K562 (cell line): ENCODE results near the gene UBE2E3. TPM values are rescaled to one million over a fixed set of nuclear protein-coding genes. Genes with fewer than 3 reads are reported as not detected.

Experiments used
- ATAC-seq: fragments of 200-7000 bp; cut with Tn5 transposase; 3 replicates; pipeline ENCODE4 v1.9.1; 2020; ENCODE audit warnings: moderate library complexity
- BruUV-seq: library from RNA; stranded (reverse); fragments of 400-500 nt; replicated peaks from 2 replicates; lab custom pipeline; 2021; lab: Mats Ljungman, UMichigan
- CTCF ChIA-PET: fragments of 300-600 bp; formaldehyde crosslinking; extraction: SDS; loops from one replicate; lab custom pipeline; 2021; ENCODE audit warnings: low intra/inter-chr PET ratio; lab: Yijun Ruan, JAX
- POLR2A ChIA-PET: fragments of 300-600, 350-650 bp; sonication (Branson Sonifier 250); formaldehyde crosslinking; extraction: SDS; loops from one replicate; lab custom pipeline; 2021; ENCODE audit warnings: antibody characterized with exemption, inconsistent platforms; lab: Yijun Ruan, JAX
- DNase-seq, 4 experiments: peaks; one replicate each; pipeline versions ENCODE4 v3.0.0 to v3.0.0-alpha.2; 2011 to 2018; ENCODE audit warnings: low spot score in 3 of 4, mixed read lengths in 3 of 4; ENCODE audit errors: extremely low read depth in 1 of 4
- FAIRE-seq: peaks from 2 replicates; lab custom pipeline; 2011; peaks lifted over from hg19 to GRCh38; lab: Jason Lieb, UNC
- H2AFZ ChIP-seq: 2 replicates; pipeline ENCODE4 v1.6.0; 2011; ENCODE audit warnings: low read depth, low read length, control low read depth, inconsistent platforms
- H3K27ac ChIP-seq: fragments of 200-600 bp; 3 replicates; pipeline ENCODE4 v1.8.0; 2011; ENCODE audit warnings: low read depth, mild to moderate bottlenecking, control low read depth, inconsistent platforms, low read length, moderate library complexity, mixed read lengths; ENCODE audit errors: extremely low read depth
- H3K27me3 ChIP-seq, 2 experiments: fragments of 300-600 bp in 1 of 2; 2 replicates in 1 of 2; 3 replicates in 1 of 2; pipeline versions ENCODE4 v1.6.0 to v1.8.0; 2011; ENCODE audit warnings: inconsistent platforms in 2 of 2, low read length in 2 of 2, mild to moderate bottlenecking in 1 of 2, mixed read lengths in 1 of 2, moderate library complexity in 1 of 2; ENCODE audit not compliant: control insufficient read depth in 2 of 2, insufficient read depth in 2 of 2
- H3K36me3 ChIP-seq: fragments of 300-600 bp; 3 replicates; pipeline ENCODE4 v1.8.0; 2011; ENCODE audit warnings: mild to moderate bottlenecking, low read length, inconsistent platforms; ENCODE audit not compliant: control insufficient read depth, insufficient read depth
- H3K4me1 ChIP-seq, 2 experiments: fragments of 200-600 bp in 1 of 2; replicated peaks in 1 of 2; 2 replicates in 1 of 2; 3 replicates in 1 of 2; pipeline versions ENCODE4 v1.5.1 to v1.8.0; 2011; ENCODE audit warnings: inconsistent platforms in 2 of 2, low read length in 2 of 2, mild to moderate bottlenecking in 1 of 2, mixed read lengths in 1 of 2, moderate library complexity in 1 of 2; ENCODE audit not compliant: control insufficient read depth in 2 of 2, insufficient read depth in 2 of 2
- H3K4me2 ChIP-seq: 2 replicates; pipeline ENCODE4 v1.6.1; 2011; ENCODE audit warnings: low read length, control low read depth, inconsistent platforms, mixed read lengths; ENCODE audit not compliant: insufficient read depth
- H3K4me3 ChIP-seq: fragments of 200-600 bp; sonication (generic), shearing (Covaris generic); 2 replicates; pipeline ENCODE4 v1.5.1; 2016; ENCODE audit warnings: control low read depth, inconsistent platforms
- H3K79me2 ChIP-seq: fragments of 200-600 bp; 3 replicates; pipeline ENCODE4 v1.8.0; 2011; ENCODE audit warnings: low read length, inconsistent platforms; ENCODE audit not compliant: control insufficient read depth, insufficient read depth
- H3K9ac ChIP-seq, 2 experiments: 2 replicates each; pipeline versions ENCODE4 v1.6.0 to v1.6.1; 2011; ENCODE audit warnings: low read depth in 2 of 2, low read length in 2 of 2, control low read depth in 1 of 2, inconsistent platforms in 1 of 2, mild to moderate bottlenecking in 1 of 2, mixed read lengths in 1 of 2; ENCODE audit not compliant: insufficient read depth in 1 of 2
- H3K9me1 ChIP-seq: one replicate; pipeline ENCODE4 v1.6.0; 2011; ENCODE audit warnings: inconsistent platforms, mild to moderate bottlenecking, low read length, moderate library complexity; ENCODE audit not compliant: control insufficient read depth, insufficient read depth
- H3K9me3 ChIP-seq: replicated peaks from 2 replicates; pipeline ENCODE4 v1.5.1; 2011; ENCODE audit warnings: low read depth, low read length, inconsistent platforms; ENCODE audit not compliant: control insufficient read depth, insufficient read depth
- H4K20me1 ChIP-seq: replicated peaks from 2 replicates; pipeline ENCODE4 v1.6.1; 2011; ENCODE audit warnings: low read length, inconsistent platforms, mixed read lengths; ENCODE audit not compliant: control insufficient read depth, insufficient read depth
- ARID2 ChIP-seq: fragments of 450-650 bp; IDR thresholded peaks from 2 replicates; pipeline ENCODE4 v1.6.1; 2017; ENCODE audit warnings: antibody characterized with exemption, mild to moderate bottlenecking
- BRCA1 ChIP-seq, 2 experiments: fragments of 450-650 bp in 1 of 2; sonication (generic) in 1 of 2; formaldehyde crosslinking in 1 of 2; IDR thresholded peaks; 2 replicates each; pipeline versions ENCODE4 v1.5.0 to v1.6.1; 2017 to 2020; ENCODE audit warnings: mild to moderate bottlenecking in 1 of 2, missing genetic modification reagents in 1 of 2
- EWSR1 ChIP-seq: fragments of 450-650 bp; IDR thresholded peaks from 2 replicates; pipeline ENCODE4 v1.6.1; 2018; ENCODE audit warnings: borderline replicate concordance, mild to moderate bottlenecking, low read depth, moderate library complexity; ENCODE audit not compliant: partially characterized antibody
- ZKSCAN8 ChIP-seq: fragments of 200-800 bp; sonication (Bioruptor generic); IDR thresholded peaks from 2 replicates; pipeline ENCODE4 v1.6.1; 2016; ENCODE audit warnings: missing genetic modification characterization, missing compliant biosample characterization
- ZNF121 ChIP-seq: sonication (generic); formaldehyde crosslinking; conservative IDR thresholded peaks from 2 replicates; pipeline ENCODE4 v1.8.0; 2022; ENCODE audit warnings: missing genetic modification reagents
- ZNF239 ChIP-seq: fragments of 250-450 bp; sonication (Bioruptor Pico); IDR thresholded peaks from 2 replicates; pipeline ENCODE4 v1.4.0; 2020; ENCODE audit warnings: mild to moderate bottlenecking
- ZNF696 ChIP-seq: fragments of 250-450 bp; sonication (Bioruptor Pico); conservative IDR thresholded peaks from 2 replicates; pipeline ENCODE4 v1.4.0; 2020; ENCODE audit warnings: mild to moderate bottlenecking, moderate library complexity
- WGBS: fragments of 100-300 bp; shearing (Covaris generic); methylation state at CpG from one replicate; pipeline ENCODE4 v1.1.6; 2016; ENCODE audit warnings: low coverage, mixed read lengths; ENCODE audit not compliant: insufficient coverage; ENCODE audit errors: missing lambda C conversion rate; 5-methylcytosine and 5-hydroxymethylcytosine counted together
- in situ Hi-C: fragments of 300-500 bp; cut with MboI; formaldehyde crosslinking; loops from 4 replicates; pipeline ENCODE4 v1.15.0; 2018; ENCODE audit warnings: inconsistent platforms, mixed read lengths
- intact Hi-C: fragments of 100-400 bp; cut with micrococcal nuclease; formaldehyde crosslinking; loops from 2 replicates; pipeline ENCODE4 v1.14.2; 2022
- polyA plus RNA-seq, 8 experiments: library from polyadenylated mRNA; depleted of rRNA in 4 of 8; stranded (reverse) in 5 of 8; unstranded in 3 of 8; fragments of >200 nt; fragmentation: Nextera tagmentation in 2 of 8; fragmentation: Illumina TruSeq in 1 of 8; extraction: Ambion mirVana in 2 of 8; extraction: Trizol in 1 of 8; gene quantifications; 2 replicates each; pipeline versions ENCODE4 v1.2.1 to v1.2.3, GENCODE V29; 2011 to 2014; ENCODE audit warnings: inconsistent platforms in 1 of 8, missing spikeins in 1 of 8
- total RNA-seq, 7 experiments: library from RNA; depleted of rRNA in 6 of 7; stranded (reverse); fragments of >200 nt in 6 of 7; fragmentation: Illumina TruSeq in 2 of 7; extraction: Trizol in 2 of 7; gene quantifications; 2 replicates each; pipeline versions ENCODE4 v1.2.1 to v1.2.3, GENCODE V29; 2011 to 2021; ENCODE audit warnings: low replicate concordance in 1 of 7
- TF ChIP-seq, protein P1 (sequence below): conservative IDR thresholded peaks from 2 replicates; pipeline ENCODE4 v1.6.1; 2011; ENCODE audit warnings: low read depth, mild to moderate bottlenecking, low read length; ENCODE audit not compliant: control insufficient read depth
- TF ChIP-seq, protein P2 (sequence below), 2 experiments: fragments of 450-650 bp in 1 of 2; sonication (generic) in 1 of 2; formaldehyde crosslinking in 1 of 2; IDR thresholded peaks; 2 replicates each; pipeline versions ENCODE4 v1.7.1 to v1.9.0; 2016 to 2022; ENCODE audit warnings: inconsistent platforms in 1 of 2, mild to moderate bottlenecking in 1 of 2, missing genetic modification reagents in 1 of 2
- TF ChIP-seq, protein P3 (sequence below): fragments of 450-650 bp; conservative IDR thresholded peaks from 2 replicates; pipeline ENCODE4 v1.6.1; 2016; ENCODE audit warnings: missing genetic modification characterization, low read depth, mild to moderate bottlenecking, missing compliant biosample characterization, moderate library complexity

UBE2E3 gene
- total and polyA plus RNA-seq, 9 of the 15 experiments (the other 6 are each of a cell fraction or from before 2014, with no cell fraction given): 58.2 to 173 (median 78.0) TPM

DNA sequence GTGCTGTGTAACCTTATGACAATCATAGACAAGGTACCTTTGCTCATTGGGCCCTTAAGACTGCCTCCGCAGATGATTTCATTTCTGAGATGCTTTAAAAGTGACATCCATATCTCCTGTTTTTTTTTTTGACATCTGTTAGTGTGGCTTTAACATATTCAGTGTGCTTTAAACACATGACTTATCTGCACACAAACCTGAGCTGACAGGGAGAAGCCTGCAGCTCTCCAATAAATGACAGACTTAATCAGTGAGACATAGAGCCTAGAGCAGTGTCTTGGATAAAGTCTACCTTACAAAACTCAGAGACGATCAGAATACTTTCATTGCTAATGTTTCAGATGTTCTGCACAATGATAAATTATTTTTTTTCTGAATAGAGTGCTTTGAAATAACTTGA lies 130.7 kb downstream of the UBE2E3 start:
- in situ Hi-C loops (no loop called here), intact Hi-C loops (no loop called here)
- Histone ChIP-seq H4K20me1 (no peaks in the 10 kb centered on the region), H3K4me3 (no peak overlapping the region), H3K4me2 (no peak overlapping the region), H3K27me3 (no peaks in the 10 kb centered on the region), H3K9ac (no peak overlapping the region), H3K36me3 (no peaks in the 10 kb centered on the region), H2AFZ (no peak overlapping the region), H3K79me2 (no peaks in the 10 kb centered on the region), H3K9me1 (no peaks in the 10 kb centered on the region), H3K27ac (no peak overlapping the region), H3K9me3 (no peaks in the 10 kb centered on the region), H3K4me1 (no peaks in the 10 kb centered on the region)
- no peak for FAIRE-seq
- 3% methylated on average over 2 of the region's 2 CpGs for WGBS
- no peak for TF ChIP-seq EWSR1
- no peak for TF ChIP-seq ZNF696
- no peak for TF ChIP-seq ARID2
- TF ChIP-seq, protein P1, sequence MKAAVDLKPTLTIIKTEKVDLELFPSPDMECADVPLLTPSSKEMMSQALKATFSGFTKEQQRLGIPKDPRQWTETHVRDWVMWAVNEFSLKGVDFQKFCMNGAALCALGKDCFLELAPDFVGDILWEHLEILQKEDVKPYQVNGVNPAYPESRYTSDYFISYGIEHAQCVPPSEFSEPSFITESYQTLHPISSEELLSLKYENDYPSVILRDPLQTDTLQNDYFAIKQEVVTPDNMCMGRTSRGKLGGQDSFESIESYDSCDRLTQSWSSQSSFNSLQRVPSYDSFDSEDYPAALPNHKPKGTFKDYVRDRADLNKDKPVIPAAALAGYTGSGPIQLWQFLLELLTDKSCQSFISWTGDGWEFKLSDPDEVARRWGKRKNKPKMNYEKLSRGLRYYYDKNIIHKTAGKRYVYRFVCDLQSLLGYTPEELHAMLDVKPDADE: no peak
- TF ChIP-seq, protein P2, sequence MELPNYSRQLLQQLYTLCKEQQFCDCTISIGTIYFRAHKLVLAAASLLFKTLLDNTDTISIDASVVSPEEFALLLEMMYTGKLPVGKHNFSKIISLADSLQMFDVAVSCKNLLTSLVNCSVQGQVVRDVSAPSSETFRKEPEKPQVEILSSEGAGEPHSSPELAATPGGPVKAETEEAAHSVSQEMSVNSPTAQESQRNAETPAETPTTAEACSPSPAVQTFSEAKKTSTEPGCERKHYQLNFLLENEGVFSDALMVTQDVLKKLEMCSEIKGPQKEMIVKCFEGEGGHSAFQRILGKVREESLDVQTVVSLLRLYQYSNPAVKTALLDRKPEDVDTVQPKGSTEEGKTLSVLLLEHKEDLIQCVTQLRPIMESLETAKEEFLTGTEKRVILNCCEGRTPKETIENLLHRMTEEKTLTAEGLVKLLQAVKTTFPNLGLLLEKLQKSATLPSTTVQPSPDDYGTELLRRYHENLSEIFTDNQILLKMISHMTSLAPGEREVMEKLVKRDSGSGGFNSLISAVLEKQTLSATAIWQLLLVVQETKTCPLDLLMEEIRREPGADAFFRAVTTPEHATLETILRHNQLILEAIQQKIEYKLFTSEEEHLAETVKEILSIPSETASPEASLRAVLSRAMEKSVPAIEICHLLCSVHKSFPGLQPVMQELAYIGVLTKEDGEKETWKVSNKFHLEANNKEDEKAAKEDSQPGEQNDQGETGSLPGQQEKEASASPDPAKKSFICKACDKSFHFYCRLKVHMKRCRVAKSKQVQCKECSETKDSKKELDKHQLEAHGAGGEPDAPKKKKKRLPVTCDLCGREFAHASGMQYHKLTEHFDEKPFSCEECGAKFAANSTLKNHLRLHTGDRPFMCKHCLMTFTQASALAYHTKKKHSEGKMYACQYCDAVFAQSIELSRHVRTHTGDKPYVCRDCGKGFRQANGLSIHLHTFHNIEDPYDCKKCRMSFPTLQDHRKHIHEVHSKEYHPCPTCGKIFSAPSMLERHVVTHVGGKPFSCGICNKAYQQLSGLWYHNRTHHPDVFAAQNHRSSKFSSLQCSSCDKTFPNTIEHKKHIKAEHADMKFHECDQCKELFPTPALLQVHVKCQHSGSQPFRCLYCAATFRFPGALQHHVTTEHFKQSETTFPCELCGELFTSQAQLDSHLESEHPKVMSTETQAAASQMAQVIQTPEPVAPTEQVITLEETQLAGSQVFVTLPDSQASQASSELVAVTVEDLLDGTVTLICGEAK (IDR thresholded peaks at IDR 0.05): no peak
- TF ChIP-seq, protein P2 (CRISPR knock-in tag; IDR thresholded peaks at IDR 0.05): no peak
- no peak for TF ChIP-seq ZKSCAN8
- TF ChIP-seq, protein P3, sequence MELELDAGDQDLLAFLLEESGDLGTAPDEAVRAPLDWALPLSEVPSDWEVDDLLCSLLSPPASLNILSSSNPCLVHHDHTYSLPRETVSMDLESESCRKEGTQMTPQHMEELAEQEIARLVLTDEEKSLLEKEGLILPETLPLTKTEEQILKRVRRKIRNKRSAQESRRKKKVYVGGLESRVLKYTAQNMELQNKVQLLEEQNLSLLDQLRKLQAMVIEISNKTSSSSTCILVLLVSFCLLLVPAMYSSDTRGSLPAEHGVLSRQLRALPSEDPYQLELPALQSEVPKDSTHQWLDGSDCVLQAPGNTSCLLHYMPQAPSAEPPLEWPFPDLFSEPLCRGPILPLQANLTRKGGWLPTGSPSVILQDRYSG: no peak
- TF ChIP-seq ZNF239 (CRISPR knock-in tag): no peak
- TF ChIP-seq BRCA1 (IDR thresholded peaks at IDR 0.05): no peak
- no peak for TF ChIP-seq BRCA1 (CRISPR knock-in tag; IDR thresholded peaks at IDR 0.05)
- TF ChIP-seq ZNF121: no peak
- ATAC-seq: no peak
- no peak for DNase-seq
- no TSS peak for BruUV-seq
- POLR2A ChIA-PET: no interaction called here
- CTCF ChIA-PET: no interaction called here
